ENCODE data around the gene SUFU.

SUFU gene

DNA sequence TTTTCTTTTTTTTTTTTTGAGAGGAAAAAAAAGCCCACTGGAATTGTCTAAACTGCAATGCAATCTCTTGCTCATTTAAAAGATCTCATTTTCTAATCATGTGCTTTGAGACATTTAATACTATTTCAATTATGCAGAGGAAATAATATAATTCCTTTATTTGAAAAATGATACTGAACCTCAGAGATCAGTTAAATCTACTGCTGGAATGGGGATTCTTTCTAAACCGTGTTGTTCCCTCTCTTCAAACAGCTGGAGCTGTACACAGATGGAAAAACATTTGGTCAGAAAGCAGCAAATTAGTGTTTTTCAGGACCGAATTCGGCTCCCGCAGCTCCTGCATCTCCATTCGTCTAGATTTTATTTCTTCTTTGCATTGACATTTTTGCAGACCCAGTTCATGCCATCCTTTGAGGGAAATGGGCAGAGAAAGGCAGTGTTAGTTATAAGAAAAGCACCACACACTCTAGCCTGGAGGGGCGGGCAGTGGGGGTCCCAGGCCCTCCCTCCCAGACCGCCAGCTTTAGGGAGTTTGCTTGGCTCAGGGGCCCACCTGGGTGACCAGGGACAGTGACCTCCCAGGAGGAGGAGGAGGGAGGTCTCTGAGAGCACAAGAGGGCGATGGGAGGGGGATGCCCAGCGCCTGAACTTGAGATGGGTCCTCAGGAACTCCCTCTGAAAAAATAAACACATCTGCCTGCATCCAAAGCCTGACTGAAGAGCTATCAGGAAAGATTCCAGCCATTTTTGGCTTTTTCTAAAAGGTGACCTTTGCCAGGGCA, 173.0 kb downstream of the SUFU start:
- peaks cover 8% of the 10 kb centered on the region for H3K4me1 ChIP-seq (ENCODE audit: control insufficient read depth, insufficient read depth, low read length)
- no peak overlapping the region for H3K27ac ChIP-seq (ENCODE audit: low read depth, low read length)
- H3K4me3 ChIP-seq (ENCODE audit: low read length) = no peak overlapping the region
- H3K36me3 ChIP-seq (ENCODE audit: control insufficient read depth, insufficient read depth, low read length) = no peaks in the 10 kb centered on the region
- no peaks in the 10 kb centered on the region for H3K27me3 ChIP-seq (ENCODE audit: control insufficient read depth, insufficient read depth, low read length)
- no peak overlapping the region for H3K9ac ChIP-seq (ENCODE audit: low read length)

DNA sequence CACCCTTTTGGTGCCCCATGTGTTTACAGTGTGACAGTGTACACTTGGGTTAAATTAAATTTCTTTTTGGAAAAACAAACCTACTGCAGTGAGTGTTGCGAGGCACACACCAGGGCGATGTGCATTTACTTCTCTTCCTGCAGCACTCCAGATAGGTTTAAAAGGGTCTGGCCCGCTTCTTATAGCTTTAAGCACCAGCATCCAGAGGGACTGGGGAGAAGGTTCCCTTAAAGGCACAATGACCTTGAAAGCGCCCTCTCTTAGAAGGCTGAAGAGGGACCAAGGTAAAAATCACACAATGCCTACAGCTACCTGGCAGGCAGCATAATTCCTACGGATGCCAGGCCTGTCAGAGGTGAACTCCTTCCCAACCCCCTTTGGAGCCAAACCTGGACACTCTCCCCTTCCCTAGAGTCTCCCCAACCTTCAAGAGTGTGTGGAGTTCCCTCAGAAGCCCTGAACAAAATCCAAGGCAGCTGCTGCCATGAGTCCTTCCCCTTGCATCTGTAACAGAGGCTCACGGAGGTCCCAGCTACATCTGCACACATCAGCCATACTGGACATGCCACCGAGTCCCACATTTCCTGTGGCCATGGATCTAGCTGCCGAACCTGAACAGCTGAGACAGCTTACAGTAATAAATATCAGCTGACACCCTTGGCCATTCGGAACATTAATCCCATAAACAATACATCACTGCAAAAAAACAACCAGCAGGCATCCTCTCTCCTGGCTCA, 173.7 kb downstream of the SUFU start:
- H3K4me1 ChIP-seq (ENCODE audit: control insufficient read depth, insufficient read depth, low read length) = peaks cover 8% of the 10 kb centered on the region
- H3K36me3 ChIP-seq (ENCODE audit: control insufficient read depth, insufficient read depth, low read length) = no peaks in the 10 kb centered on the region
- H3K4me3 ChIP-seq (ENCODE audit: low read length) = no peak overlapping the region
- H3K9ac ChIP-seq (ENCODE audit: low read length) = no peak overlapping the region
- no peaks in the 10 kb centered on the region for H3K27me3 ChIP-seq (ENCODE audit: control insufficient read depth, insufficient read depth, low read length)
- H3K27ac ChIP-seq (ENCODE audit: low read depth, low read length) = no peak overlapping the region

DNA sequence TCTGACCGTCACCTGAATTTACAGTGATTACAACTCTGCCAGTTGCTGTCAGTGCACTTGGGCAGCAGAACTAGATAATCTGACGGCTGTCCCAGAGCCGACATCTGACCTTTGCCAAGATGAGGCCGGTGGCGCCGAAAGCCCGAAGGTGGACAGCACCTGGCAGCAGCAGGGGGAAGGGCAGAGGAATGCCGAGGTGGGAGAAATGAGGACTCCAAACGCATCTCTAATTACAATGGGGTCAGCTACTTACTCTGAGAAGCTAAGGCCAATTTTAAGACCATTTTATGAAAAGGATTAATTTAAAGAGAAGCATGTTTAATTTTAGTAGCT, 174.3 kb downstream of the SUFU start:
- no peak overlapping the region for H3K4me3 ChIP-seq (ENCODE audit: low read length)
- no peaks in the 10 kb centered on the region for H3K36me3 ChIP-seq (ENCODE audit: control insufficient read depth, insufficient read depth, low read length)
- peaks cover 8% of the 10 kb centered on the region for H3K4me1 ChIP-seq (ENCODE audit: control insufficient read depth, insufficient read depth, low read length)
- no peaks in the 10 kb centered on the region for H3K27me3 ChIP-seq (ENCODE audit: control insufficient read depth, insufficient read depth, low read length)
- no peak overlapping the region for H3K9ac ChIP-seq (ENCODE audit: low read length)
- H3K27ac ChIP-seq (ENCODE audit: low read depth, low read length) = no peak overlapping the region

DNA sequence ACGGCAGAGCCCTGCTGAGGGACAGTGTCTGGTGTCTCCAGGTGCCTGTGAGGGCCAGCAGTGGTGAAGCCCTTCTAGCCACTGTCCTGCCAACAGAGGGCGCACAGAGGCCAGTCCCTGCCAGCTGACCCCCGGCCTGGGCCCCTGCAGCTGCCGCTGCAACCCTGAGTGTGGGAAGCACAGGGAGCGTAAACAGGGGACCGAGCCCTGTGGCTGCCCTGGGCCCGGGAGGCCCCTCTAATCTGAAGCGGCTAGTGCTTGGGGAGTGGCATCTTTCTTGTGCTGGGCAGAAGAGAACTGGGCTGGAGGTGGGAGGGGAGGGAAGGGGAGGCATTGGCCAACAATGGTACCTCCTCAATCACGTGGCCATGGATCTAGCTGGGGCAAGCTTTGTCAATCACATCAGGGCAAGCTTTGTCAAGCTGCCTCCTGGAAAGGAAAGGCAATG, 175.1 kb downstream of the SUFU start:
- Histone ChIP-seq H3K27me3 (ENCODE audit: control insufficient read depth, insufficient read depth, low read length) (no peaks in the 10 kb centered on the region), H3K27ac (ENCODE audit: low read depth, low read length) (no peak overlapping the region), H3K36me3 (ENCODE audit: control insufficient read depth, insufficient read depth, low read length) (no peaks in the 10 kb centered on the region), H3K4me1 (ENCODE audit: control insufficient read depth, insufficient read depth, low read length) (peaks cover 6% of the 10 kb centered on the region), H3K9ac (ENCODE audit: low read length) (no peak overlapping the region), H3K4me3 (ENCODE audit: low read length) (no peak overlapping the region)

- H3K27me3 ChIP-seq (ENCODE audit: control insufficient read depth, insufficient read depth, low read length) = no peaks in the 10 kb centered on the region
- no peaks in the 10 kb centered on the region for H3K36me3 ChIP-seq (ENCODE audit: control insufficient read depth, insufficient read depth, low read length)
- H3K4me1 ChIP-seq (ENCODE audit: control insufficient read depth, insufficient read depth, low read length) = peaks cover 2% of the 10 kb centered on the region
- no peak overlapping the region for H3K9ac ChIP-seq (ENCODE audit: low read length)
- no peak overlapping the region for H3K27ac ChIP-seq (ENCODE audit: low read depth, low read length)
- no peak overlapping the region for H3K4me3 ChIP-seq (ENCODE audit: low read length)
These were observed 175.8 kb downstream of the SUFU start for GRCh38 chr10:102679596-102679995.

GRCh38 chr10:102681696-102682095, 177.9 kb downstream of the SUFU start:
- Histone ChIP-seq H3K27ac (ENCODE audit: low read depth, low read length) (no peak overlapping the region), H3K36me3 (ENCODE audit: control insufficient read depth, insufficient read depth, low read length) (peaks cover 3% of the 10 kb centered on the region), H3K27me3 (ENCODE audit: control insufficient read depth, insufficient read depth, low read length) (no peaks in the 10 kb centered on the region)

GRCh38 chr10:102682416-102682815, 178.6 kb downstream of the SUFU start:
- Histone ChIP-seq H3K4me3 (ENCODE audit: low read length) (no peak overlapping the region), H3K9ac (ENCODE audit: low read length) (no peak overlapping the region), H3K27me3 (ENCODE audit: control insufficient read depth, insufficient read depth, low read length) (no peaks in the 10 kb centered on the region), H3K4me1 (ENCODE audit: control insufficient read depth, insufficient read depth, low read length) (no peaks in the 10 kb centered on the region), H3K27ac (ENCODE audit: low read depth, low read length) (no peak overlapping the region), H3K36me3 (ENCODE audit: control insufficient read depth, insufficient read depth, low read length) (peaks cover 3% of the 10 kb centered on the region)

More at GRCh38 chr10:102681696-102682095, 177.9 kb downstream of the SUFU start:
- Histone ChIP-seq H3K9ac (ENCODE audit: low read length) (no peak overlapping the region), H3K4me1 (ENCODE audit: control insufficient read depth, insufficient read depth, low read length) (no peaks in the 10 kb centered on the region), H3K4me3 (ENCODE audit: low read length) (no peak overlapping the region)

DNA sequence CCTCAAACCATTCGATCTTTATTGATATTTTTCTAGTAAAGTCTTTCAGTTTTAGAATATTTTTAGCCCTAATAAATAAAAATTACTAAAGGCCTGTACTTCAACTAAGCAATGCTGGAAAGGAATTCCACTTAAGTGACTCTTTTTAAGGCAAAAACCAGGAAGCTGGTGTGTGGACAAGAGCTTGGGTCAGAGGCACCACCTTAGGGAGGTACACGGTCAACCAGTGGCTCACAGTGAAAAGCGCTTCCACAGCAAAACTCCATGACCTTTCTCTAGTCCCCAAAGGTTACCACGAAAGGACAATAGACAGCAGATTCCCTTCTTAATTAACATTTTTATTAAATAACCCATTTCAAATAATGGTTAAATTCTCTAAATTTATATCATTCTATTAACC, 179.2 kb downstream of the SUFU start:
- H3K9ac ChIP-seq (ENCODE audit: low read length) = no peak overlapping the region
- H3K4me3 ChIP-seq (ENCODE audit: low read length) = no peak overlapping the region
- H3K36me3 ChIP-seq (ENCODE audit: control insufficient read depth, insufficient read depth, low read length) = peaks cover 3% of the 10 kb centered on the region
- H3K4me1 ChIP-seq (ENCODE audit: control insufficient read depth, insufficient read depth, low read length) = no peaks in the 10 kb centered on the region
- H3K27me3 ChIP-seq (ENCODE audit: control insufficient read depth, insufficient read depth, low read length) = no peaks in the 10 kb centered on the region
- no peak overlapping the region for H3K27ac ChIP-seq (ENCODE audit: low read depth, low read length)
